WTC11 (cell line): ENCODE data around the gene UGCG. TPM values are rescaled to one million over a fixed set of nuclear protein-coding genes. Genes with fewer than 3 reads are reported as not detected.

Experiments used
- ATAC-seq: fragments of 200-7000 bp; cut with Tn5 transposase; 2 replicates; pipeline ENCODE4 v1.10.0; 2021; ENCODE audit warnings: mild to moderate bottlenecking, moderate library complexity
- CTCF ChIA-PET: fragments of 300-600 bp; sonication (Branson Sonifier 250); formaldehyde crosslinking; loops from one replicate; lab custom pipeline; 2021; ENCODE audit warnings: antibody characterized with exemption; lab: Charles Lee
- POLR2A ChIA-PET: fragments of 350-600 bp; sonication (Branson Sonifier 250); formaldehyde crosslinking; loops from one replicate; lab custom pipeline; 2021; ENCODE audit warnings: antibody characterized with exemption; lab: Charles Lee
- DNase-seq: peaks from one replicate; pipeline ENCODE4 v3.0.0; 2021; ENCODE audit warnings: low spot score
- H3K27ac Mint-ChIP-seq: 2 replicates; pipeline ENCODE4 v1.8.0; 2021; ENCODE audit warnings: mixed read lengths
- H3K27me3 Mint-ChIP-seq: 2 replicates; pipeline ENCODE4 v1.8.0; 2021; ENCODE audit warnings: low read depth, mild to moderate bottlenecking, moderate library complexity, mixed read lengths
- H3K36me3 Mint-ChIP-seq: 2 replicates; pipeline ENCODE4 v1.8.0; 2021; ENCODE audit warnings: mixed read lengths
- H3K4me1 Mint-ChIP-seq: 2 replicates; pipeline ENCODE4 v1.8.0; 2022; ENCODE audit warnings: mixed read lengths
- H3K4me3 Mint-ChIP-seq: 2 replicates; pipeline ENCODE4 v1.8.0; 2021; ENCODE audit warnings: mild to moderate bottlenecking, moderate library complexity, mixed read lengths
- H3K9me3 Mint-ChIP-seq: 2 replicates; pipeline ENCODE4 v1.8.0; 2021; ENCODE audit warnings: mixed read lengths
- CREM ChIP-seq: sonication (generic); formaldehyde crosslinking; IDR thresholded peaks from 2 replicates; pipeline ENCODE4 v1.8.1; 2022; ENCODE audit warnings: mild to moderate bottlenecking, missing genetic modification reagents, moderate library complexity
- ELF4 ChIP-seq: sonication (generic); formaldehyde crosslinking; IDR thresholded peaks from 2 replicates; pipeline ENCODE4 v1.8.1; 2022; ENCODE audit warnings: low read depth, mild to moderate bottlenecking, moderate library complexity, missing genetic modification reagents
- HMGA2 ChIP-seq: fragments of 250-450 bp; sonication (Bioruptor Pico); IDR thresholded peaks from 2 replicates; pipeline ENCODE4 v1.4.0; 2021; ENCODE audit warnings: mild to moderate bottlenecking, moderate library complexity
- JUN ChIP-seq: sonication (generic); formaldehyde crosslinking; IDR thresholded peaks from 2 replicates; pipeline ENCODE4 v1.8.0; 2023; ENCODE audit warnings: mild to moderate bottlenecking, missing genetic modification reagents
- NFATC4 ChIP-seq: fragments of 250-450 bp; sonication (Bioruptor Pico); IDR thresholded peaks from 2 replicates; pipeline ENCODE4 v1.9.0; 2021; ENCODE audit warnings: mild to moderate bottlenecking
- SMAD3 ChIP-seq: sonication (generic); formaldehyde crosslinking; IDR thresholded peaks from 2 replicates; pipeline ENCODE4 v1.8.0; 2022; ENCODE audit warnings: missing genetic modification reagents, mild to moderate bottlenecking, borderline replicate concordance
- SP1 ChIP-seq: sonication (generic); formaldehyde crosslinking; conservative IDR thresholded peaks from 2 replicates; pipeline ENCODE4 v1.8.1; 2022; ENCODE audit warnings: missing genetic modification reagents
- ZBTB21 ChIP-seq: sonication (generic); formaldehyde crosslinking; IDR thresholded peaks from 2 replicates; pipeline ENCODE4 v1.8.1; 2023; ENCODE audit warnings: mild to moderate bottlenecking, missing genetic modification reagents, borderline replicate concordance
- ZNF317 ChIP-seq: sonication (generic); formaldehyde crosslinking; IDR thresholded peaks from 2 replicates; pipeline ENCODE4 v1.8.1; 2023; ENCODE audit warnings: low read depth, mild to moderate bottlenecking, moderate library complexity, missing genetic modification reagents, borderline replicate concordance
- total RNA-seq: library from RNA; stranded (reverse); gene quantifications from 3 replicates; pipeline ENCODE4 v1.2.3, GENCODE V29; 2021
- TF ChIP-seq, protein P1 (sequence below): fragments of 200-600 bp; IDR thresholded peaks from 2 replicates; pipeline ENCODE4 v1.8.0; 2022; ENCODE audit warnings: antibody characterized with exemption
- TF ChIP-seq, protein P2 (sequence below): sonication (generic); formaldehyde crosslinking; IDR thresholded peaks from 2 replicates; pipeline ENCODE4 v1.8.1; 2022; ENCODE audit warnings: missing genetic modification reagents, borderline replicate concordance
- TF ChIP-seq, protein P3 (sequence below): sonication (generic); formaldehyde crosslinking; IDR thresholded peaks from 2 replicates; pipeline ENCODE4 v1.8.0; 2022; ENCODE audit warnings: missing genetic modification reagents
- TF ChIP-seq, protein P4 (sequence below): sonication (generic); formaldehyde crosslinking; IDR thresholded peaks from 2 replicates; pipeline ENCODE4 v1.8.0; 2023; ENCODE audit warnings: missing genetic modification reagents, mild to moderate bottlenecking, borderline replicate concordance
- TF ChIP-seq, protein P5 (sequence below): sonication (generic); formaldehyde crosslinking; IDR thresholded peaks from 2 replicates; pipeline ENCODE4 v1.8.0; 2023; ENCODE audit warnings: mild to moderate bottlenecking, missing genetic modification reagents
- TF ChIP-seq, protein P6 (sequence below): sonication (generic); formaldehyde crosslinking; conservative IDR thresholded peaks from 2 replicates; pipeline ENCODE4 v1.8.1; 2022; ENCODE audit warnings: mild to moderate bottlenecking, missing genetic modification reagents
- TF ChIP-seq, protein P7 (sequence below): fragments of 250-450 bp; sonication (Bioruptor Pico); IDR thresholded peaks from 2 replicates; pipeline ENCODE4 v1.8.0; 2021; ENCODE audit warnings: mild to moderate bottlenecking
- TF ChIP-seq, protein P8 (sequence below): sonication (generic); formaldehyde crosslinking; IDR thresholded peaks from 2 replicates; pipeline ENCODE4 v1.8.0; 2022; ENCODE audit warnings: mild to moderate bottlenecking, missing genetic modification reagents
- TF ChIP-seq, protein P9 (sequence below): sonication (generic); formaldehyde crosslinking; IDR thresholded peaks from 2 replicates; pipeline ENCODE4 v1.8.0; 2023; ENCODE audit warnings: missing genetic modification reagents

UGCG gene
- total RNA-seq, 1 experiment from 2014 or later: 37.5 TPM

DNA sequence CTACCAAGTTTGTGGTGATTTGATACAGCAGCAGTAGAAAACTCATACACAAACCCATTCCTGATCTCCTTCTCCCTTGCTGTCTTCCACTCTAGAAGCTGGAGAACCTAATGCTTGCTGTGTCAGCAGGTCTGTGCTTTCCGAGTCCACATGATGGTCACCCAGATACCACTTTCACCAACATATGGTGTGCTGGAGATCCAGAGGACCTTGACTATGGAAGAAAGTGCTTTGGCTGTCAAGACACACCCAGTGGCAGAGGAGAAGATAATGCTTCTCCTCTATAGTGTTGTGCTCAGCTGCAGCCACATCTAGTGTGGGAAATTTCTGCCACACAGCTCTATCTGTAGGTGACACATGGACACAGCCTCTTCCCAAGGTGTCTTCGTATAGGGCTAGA, 67.4 kb downstream of the UGCG start:
- H3K27me3 Mint-ChIP-seq: no peaks in the 10 kb centered on the region
- H3K36me3 Mint-ChIP-seq: no peaks in the 10 kb centered on the region
- no peak overlapping the region for H3K27ac Mint-ChIP-seq
- DNase-seq (no peak), ATAC-seq (no peak)
- ChIA-PET CTCF (interaction anchor here (0.7 kb wide), 1 partner anchor 364 kb away, joined by 3 read pairs; no protein-coding TSS in a partner anchor), POLR2A (no interaction called here)
- TF ChIP-seq, protein P1, sequence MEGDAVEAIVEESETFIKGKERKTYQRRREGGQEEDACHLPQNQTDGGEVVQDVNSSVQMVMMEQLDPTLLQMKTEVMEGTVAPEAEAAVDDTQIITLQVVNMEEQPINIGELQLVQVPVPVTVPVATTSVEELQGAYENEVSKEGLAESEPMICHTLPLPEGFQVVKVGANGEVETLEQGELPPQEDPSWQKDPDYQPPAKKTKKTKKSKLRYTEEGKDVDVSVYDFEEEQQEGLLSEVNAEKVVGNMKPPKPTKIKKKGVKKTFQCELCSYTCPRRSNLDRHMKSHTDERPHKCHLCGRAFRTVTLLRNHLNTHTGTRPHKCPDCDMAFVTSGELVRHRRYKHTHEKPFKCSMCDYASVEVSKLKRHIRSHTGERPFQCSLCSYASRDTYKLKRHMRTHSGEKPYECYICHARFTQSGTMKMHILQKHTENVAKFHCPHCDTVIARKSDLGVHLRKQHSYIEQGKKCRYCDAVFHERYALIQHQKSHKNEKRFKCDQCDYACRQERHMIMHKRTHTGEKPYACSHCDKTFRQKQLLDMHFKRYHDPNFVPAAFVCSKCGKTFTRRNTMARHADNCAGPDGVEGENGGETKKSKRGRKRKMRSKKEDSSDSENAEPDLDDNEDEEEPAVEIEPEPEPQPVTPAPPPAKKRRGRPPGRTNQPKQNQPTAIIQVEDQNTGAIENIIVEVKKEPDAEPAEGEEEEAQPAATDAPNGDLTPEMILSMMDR: no peak
- TF ChIP-seq, protein P2, sequence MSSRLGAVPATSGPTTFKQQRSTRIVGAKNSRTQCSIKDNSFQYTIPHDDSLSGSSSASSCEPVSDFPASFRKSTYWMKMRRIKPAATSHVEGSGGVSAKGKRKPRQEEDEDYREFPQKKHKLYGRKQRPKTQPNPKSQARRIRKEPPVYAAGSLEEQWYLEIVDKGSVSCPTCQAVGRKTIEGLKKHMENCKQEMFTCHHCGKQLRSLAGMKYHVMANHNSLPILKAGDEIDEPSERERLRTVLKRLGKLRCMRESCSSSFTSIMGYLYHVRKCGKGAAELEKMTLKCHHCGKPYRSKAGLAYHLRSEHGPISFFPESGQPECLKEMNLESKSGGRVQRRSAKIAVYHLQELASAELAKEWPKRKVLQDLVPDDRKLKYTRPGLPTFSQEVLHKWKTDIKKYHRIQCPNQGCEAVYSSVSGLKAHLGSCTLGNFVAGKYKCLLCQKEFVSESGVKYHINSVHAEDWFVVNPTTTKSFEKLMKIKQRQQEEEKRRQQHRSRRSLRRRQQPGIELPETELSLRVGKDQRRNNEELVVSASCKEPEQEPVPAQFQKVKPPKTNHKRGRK (CRISPR knock-in tag): no peak
- TF ChIP-seq ZBTB21 (no peak), ELF4 (no peak), ZNF317 (CRISPR knock-in tag) (no peak), JUN (CRISPR knock-in tag) (no peak), SP1 (no peak), CREM (CRISPR knock-in tag) (no peak), NFATC4 (CRISPR knock-in tag) (no peak), HMGA2 (CRISPR knock-in tag) (no peak), SMAD3 (no peak)
- TF ChIP-seq, protein P3, sequence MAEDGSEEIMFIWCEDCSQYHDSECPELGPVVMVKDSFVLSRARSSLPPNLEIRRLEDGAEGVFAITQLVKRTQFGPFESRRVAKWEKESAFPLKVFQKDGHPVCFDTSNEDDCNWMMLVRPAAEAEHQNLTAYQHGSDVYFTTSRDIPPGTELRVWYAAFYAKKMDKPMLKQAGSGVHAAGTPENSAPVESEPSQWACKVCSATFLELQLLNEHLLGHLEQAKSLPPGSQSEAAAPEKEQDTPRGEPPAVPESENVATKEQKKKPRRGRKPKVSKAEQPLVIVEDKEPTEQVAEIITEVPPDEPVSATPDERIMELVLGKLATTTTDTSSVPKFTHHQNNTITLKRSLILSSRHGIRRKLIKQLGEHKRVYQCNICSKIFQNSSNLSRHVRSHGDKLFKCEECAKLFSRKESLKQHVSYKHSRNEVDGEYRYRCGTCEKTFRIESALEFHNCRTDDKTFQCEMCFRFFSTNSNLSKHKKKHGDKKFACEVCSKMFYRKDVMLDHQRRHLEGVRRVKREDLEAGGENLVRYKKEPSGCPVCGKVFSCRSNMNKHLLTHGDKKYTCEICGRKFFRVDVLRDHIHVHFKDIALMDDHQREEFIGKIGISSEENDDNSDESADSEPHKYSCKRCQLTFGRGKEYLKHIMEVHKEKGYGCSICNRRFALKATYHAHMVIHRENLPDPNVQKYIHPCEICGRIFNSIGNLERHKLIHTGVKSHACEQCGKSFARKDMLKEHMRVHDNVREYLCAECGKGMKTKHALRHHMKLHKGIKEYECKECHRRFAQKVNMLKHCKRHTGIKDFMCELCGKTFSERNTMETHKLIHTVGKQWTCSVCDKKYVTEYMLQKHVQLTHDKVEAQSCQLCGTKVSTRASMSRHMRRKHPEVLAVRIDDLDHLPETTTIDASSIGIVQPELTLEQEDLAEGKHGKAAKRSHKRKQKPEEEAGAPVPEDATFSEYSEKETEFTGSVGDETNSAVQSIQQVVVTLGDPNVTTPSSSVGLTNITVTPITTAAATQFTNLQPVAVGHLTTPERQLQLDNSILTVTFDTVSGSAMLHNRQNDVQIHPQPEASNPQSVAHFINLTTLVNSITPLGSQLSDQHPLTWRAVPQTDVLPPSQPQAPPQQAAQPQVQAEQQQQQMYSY: no peak
- TF ChIP-seq, protein P4, sequence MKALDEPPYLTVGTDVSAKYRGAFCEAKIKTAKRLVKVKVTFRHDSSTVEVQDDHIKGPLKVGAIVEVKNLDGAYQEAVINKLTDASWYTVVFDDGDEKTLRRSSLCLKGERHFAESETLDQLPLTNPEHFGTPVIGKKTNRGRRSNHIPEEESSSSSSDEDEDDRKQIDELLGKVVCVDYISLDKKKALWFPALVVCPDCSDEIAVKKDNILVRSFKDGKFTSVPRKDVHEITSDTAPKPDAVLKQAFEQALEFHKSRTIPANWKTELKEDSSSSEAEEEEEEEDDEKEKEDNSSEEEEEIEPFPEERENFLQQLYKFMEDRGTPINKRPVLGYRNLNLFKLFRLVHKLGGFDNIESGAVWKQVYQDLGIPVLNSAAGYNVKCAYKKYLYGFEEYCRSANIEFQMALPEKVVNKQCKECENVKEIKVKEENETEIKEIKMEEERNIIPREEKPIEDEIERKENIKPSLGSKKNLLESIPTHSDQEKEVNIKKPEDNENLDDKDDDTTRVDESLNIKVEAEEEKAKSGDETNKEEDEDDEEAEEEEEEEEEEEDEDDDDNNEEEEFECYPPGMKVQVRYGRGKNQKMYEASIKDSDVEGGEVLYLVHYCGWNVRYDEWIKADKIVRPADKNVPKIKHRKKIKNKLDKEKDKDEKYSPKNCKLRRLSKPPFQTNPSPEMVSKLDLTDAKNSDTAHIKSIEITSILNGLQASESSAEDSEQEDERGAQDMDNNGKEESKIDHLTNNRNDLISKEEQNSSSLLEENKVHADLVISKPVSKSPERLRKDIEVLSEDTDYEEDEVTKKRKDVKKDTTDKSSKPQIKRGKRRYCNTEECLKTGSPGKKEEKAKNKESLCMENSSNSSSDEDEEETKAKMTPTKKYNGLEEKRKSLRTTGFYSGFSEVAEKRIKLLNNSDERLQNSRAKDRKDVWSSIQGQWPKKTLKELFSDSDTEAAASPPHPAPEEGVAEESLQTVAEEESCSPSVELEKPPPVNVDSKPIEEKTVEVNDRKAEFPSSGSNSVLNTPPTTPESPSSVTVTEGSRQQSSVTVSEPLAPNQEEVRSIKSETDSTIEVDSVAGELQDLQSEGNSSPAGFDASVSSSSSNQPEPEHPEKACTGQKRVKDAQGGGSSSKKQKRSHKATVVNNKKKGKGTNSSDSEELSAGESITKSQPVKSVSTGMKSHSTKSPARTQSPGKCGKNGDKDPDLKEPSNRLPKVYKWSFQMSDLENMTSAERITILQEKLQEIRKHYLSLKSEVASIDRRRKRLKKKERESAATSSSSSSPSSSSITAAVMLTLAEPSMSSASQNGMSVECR (CRISPR knock-in tag): no peak
- TF ChIP-seq, protein P5, sequence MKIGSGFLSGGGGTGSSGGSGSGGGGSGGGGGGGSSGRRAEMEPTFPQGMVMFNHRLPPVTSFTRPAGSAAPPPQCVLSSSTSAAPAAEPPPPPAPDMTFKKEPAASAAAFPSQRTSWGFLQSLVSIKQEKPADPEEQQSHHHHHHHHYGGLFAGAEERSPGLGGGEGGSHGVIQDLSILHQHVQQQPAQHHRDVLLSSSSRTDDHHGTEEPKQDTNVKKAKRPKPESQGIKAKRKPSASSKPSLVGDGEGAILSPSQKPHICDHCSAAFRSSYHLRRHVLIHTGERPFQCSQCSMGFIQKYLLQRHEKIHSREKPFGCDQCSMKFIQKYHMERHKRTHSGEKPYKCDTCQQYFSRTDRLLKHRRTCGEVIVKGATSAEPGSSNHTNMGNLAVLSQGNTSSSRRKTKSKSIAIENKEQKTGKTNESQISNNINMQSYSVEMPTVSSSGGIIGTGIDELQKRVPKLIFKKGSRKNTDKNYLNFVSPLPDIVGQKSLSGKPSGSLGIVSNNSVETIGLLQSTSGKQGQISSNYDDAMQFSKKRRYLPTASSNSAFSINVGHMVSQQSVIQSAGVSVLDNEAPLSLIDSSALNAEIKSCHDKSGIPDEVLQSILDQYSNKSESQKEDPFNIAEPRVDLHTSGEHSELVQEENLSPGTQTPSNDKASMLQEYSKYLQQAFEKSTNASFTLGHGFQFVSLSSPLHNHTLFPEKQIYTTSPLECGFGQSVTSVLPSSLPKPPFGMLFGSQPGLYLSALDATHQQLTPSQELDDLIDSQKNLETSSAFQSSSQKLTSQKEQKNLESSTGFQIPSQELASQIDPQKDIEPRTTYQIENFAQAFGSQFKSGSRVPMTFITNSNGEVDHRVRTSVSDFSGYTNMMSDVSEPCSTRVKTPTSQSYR (CRISPR knock-in tag): no peak
- TF ChIP-seq, protein P6, sequence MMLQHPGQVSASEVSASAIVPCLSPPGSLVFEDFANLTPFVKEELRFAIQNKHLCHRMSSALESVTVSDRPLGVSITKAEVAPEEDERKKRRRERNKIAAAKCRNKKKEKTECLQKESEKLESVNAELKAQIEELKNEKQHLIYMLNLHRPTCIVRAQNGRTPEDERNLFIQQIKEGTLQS (CRISPR knock-in tag): no peak
- TF ChIP-seq, protein P7, sequence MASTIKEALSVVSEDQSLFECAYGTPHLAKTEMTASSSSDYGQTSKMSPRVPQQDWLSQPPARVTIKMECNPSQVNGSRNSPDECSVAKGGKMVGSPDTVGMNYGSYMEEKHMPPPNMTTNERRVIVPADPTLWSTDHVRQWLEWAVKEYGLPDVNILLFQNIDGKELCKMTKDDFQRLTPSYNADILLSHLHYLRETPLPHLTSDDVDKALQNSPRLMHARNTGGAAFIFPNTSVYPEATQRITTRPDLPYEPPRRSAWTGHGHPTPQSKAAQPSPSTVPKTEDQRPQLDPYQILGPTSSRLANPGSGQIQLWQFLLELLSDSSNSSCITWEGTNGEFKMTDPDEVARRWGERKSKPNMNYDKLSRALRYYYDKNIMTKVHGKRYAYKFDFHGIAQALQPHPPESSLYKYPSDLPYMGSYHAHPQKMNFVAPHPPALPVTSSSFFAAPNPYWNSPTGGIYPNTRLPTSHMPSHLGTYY (CRISPR knock-in tag): no peak
- TF ChIP-seq, protein P8, sequence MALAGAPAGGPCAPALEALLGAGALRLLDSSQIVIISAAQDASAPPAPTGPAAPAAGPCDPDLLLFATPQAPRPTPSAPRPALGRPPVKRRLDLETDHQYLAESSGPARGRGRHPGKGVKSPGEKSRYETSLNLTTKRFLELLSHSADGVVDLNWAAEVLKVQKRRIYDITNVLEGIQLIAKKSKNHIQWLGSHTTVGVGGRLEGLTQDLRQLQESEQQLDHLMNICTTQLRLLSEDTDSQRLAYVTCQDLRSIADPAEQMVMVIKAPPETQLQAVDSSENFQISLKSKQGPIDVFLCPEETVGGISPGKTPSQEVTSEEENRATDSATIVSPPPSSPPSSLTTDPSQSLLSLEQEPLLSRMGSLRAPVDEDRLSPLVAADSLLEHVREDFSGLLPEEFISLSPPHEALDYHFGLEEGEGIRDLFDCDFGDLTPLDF (CRISPR knock-in tag): no peak
- TF ChIP-seq, protein P9, sequence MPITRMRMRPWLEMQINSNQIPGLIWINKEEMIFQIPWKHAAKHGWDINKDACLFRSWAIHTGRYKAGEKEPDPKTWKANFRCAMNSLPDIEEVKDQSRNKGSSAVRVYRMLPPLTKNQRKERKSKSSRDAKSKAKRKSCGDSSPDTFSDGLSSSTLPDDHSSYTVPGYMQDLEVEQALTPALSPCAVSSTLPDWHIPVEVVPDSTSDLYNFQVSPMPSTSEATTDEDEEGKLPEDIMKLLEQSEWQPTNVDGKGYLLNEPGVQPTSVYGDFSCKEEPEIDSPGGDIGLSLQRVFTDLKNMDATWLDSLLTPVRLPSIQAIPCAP (CRISPR knock-in tag): no peak
- no peaks in the 10 kb centered on the region for H3K4me1 Mint-ChIP-seq
- peaks cover 5% of the 10 kb centered on the region; the same call in 1 of the 2 replicates for H3K9me3 Mint-ChIP-seq
- H3K4me3 Mint-ChIP-seq: no peak overlapping the region
